KMS-11 (cell line): ENCODE measurements around the gene NOL11.

Experiments used
- H2AFZ ChIP-seq: fragments of 200-600 bp; sonication (generic); 2 replicates; pipeline ENCODE4 v1.6.1; 2016; ENCODE audit warnings: antibody characterized with exemption, mixed run types, low read depth
- H3K27ac ChIP-seq: fragments of 200-600 bp; sonication (generic); 2 replicates; pipeline ENCODE4 v1.6.1; 2016; ENCODE audit warnings: mild to moderate bottlenecking, mixed run types
- H3K27me3 ChIP-seq: fragments of 200-600 bp; sonication (generic); 2 replicates; pipeline ENCODE4 v1.6.1; 2017; ENCODE audit warnings: mild to moderate bottlenecking, low read depth, mixed run types, moderate library complexity; ENCODE audit not compliant: insufficient read depth
- H3K36me3 ChIP-seq: fragments of 200-600 bp; sonication (generic); 2 replicates; pipeline ENCODE4 v1.6.1; 2017; ENCODE audit warnings: mild to moderate bottlenecking, mixed run types; ENCODE audit not compliant: insufficient read depth
- H3K4me1 ChIP-seq: fragments of 200-600 bp; sonication (generic); 2 replicates; pipeline ENCODE4 v1.6.1; 2016; ENCODE audit warnings: mild to moderate bottlenecking, low read depth, mixed run types; ENCODE audit not compliant: poor library complexity, severe bottlenecking
- H3K4me2 ChIP-seq: fragments of 200-600 bp; sonication (generic); 2 replicates; pipeline ENCODE4 v1.7.0; 2016; ENCODE audit warnings: mild to moderate bottlenecking, mixed run types
- H3K4me3 ChIP-seq: fragments of 200-600 bp; sonication (generic); IDR thresholded peaks from 2 replicates; pipeline ENCODE4 v1.6.1; 2017; ENCODE audit warnings: low read depth, low read length, mixed read lengths; ENCODE audit not compliant: insufficient read depth
- H3K79me2 ChIP-seq: fragments of 200-600 bp; sonication (generic); 2 replicates; pipeline ENCODE4 v1.6.1; 2016; ENCODE audit warnings: low read depth, mixed run types; ENCODE audit not compliant: insufficient read depth
- H3K9ac ChIP-seq: fragments of 200-600 bp; sonication (generic); 2 replicates; pipeline ENCODE4 v1.6.1; 2016; ENCODE audit warnings: mild to moderate bottlenecking, mixed run types
- H4K20me1 ChIP-seq: fragments of 200-600 bp; sonication (generic); 2 replicates; pipeline ENCODE4 v1.6.1; 2016; ENCODE audit warnings: mild to moderate bottlenecking, mixed run types; ENCODE audit not compliant: insufficient read depth
- CTCF ChIP-seq: fragments of 200-600 bp; sonication (generic); conservative IDR thresholded peaks from 2 replicates; pipeline ENCODE4 v1.6.1; 2017; ENCODE audit warnings: low read depth, mild to moderate bottlenecking, antibody characterized with exemption, low read length, moderate library complexity, mixed read lengths

The NOL11 gene

GRCh38 chr17:67737145-67737544, 19.4 kb downstream of the NOL11 start:
- no peaks in the 10 kb centered on the region for H3K27me3 ChIP-seq
- no peak overlapping the region for H3K27ac ChIP-seq
- H3K4me3 ChIP-seq, result no peak overlapping the region
- H3K36me3 ChIP-seq, result peaks cover 51% of the 10 kb centered on the region; the same call in 1 of the 2 replicates
- H3K9ac ChIP-seq, result no peak overlapping the region
- H2AFZ ChIP-seq, result no peak overlapping the region
- no peaks in the 10 kb centered on the region for H4K20me1 ChIP-seq
- peaks cover 7% of the 10 kb centered on the region; the same call in 1 of the 2 replicates for H3K79me2 ChIP-seq
- no peak overlapping the region for H3K4me2 ChIP-seq
- H3K4me1 ChIP-seq, result no peaks in the 10 kb centered on the region
- no peak for TF ChIP-seq CTCF

DNA sequence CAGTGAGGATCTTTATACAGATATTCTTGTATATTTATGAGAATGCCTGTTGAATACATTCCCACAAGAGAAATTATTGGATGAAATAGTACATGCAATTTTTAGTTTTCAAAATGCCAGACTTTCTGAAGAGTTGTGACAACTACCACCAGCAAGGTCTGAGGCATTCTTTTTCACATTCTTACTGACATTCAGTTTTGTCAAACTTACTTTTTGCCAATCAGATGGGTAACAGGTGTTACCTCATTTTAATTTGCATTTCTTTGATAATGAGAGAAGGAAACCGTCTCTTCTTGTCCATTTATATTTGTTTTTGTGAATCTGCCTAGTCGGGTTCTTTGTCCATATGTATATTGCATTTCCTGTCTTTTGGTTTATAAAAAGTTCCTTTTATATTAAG, 24.3 kb downstream of the NOL11 start:
- Histone ChIP-seq H3K9ac (no peak overlapping the region), H3K79me2 (no peaks in the 10 kb centered on the region), H3K4me2 (no peak overlapping the region), H3K4me3 (no peak overlapping the region), H3K27me3 (no peaks in the 10 kb centered on the region), H2AFZ (no peak overlapping the region), H3K36me3 (peaks cover 42% of the 10 kb centered on the region; the same call in 1 of the 2 replicates), H3K27ac (no peak overlapping the region), H3K4me1 (no peaks in the 10 kb centered on the region), H4K20me1 (no peaks in the 10 kb centered on the region)
- no peak for TF ChIP-seq CTCF

DNA sequence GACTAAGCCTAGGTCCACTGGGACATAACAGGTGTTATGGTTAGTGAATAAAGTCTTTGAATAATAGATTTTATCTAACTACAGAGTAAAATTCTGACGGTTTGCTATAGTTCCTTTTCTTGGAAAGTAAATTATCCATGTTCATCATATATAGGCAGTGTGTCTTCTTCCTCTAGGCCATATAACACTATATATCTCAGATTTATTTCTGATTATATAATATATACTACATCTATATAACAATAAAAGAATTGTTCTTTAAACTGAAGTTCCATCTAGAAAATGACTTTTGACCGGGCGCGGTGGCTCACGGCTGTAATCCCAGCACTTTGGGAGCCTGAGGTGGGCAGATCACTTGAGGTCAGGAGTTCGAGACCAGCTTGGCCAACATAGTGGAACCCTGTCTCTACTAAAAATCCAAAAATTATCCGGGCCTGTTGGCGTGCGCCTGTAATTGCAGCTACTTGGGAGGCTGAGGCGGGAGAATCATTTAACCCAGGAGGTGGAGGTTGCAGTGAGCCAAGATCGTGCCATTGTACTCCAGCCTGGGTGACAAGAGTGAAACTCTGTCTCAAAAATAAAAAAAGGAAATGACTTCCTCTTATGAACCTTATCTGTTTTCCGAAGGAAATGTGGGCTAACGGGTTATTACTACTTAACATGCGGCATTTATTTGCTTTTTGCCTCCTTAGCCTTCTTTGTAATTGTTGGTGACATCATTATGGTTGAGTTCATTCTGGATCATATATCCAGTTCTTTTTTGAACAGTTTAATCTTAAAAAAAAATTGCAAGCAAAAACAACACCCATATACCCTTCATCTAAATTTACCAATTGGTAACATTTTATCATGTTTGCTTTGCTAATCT, 29.2 kb downstream of the NOL11 start:
- Histone ChIP-seq H3K36me3 (peaks cover 5% of the 10 kb centered on the region; the same call in 1 of the 2 replicates), H3K4me2 (no peak overlapping the region)

GRCh38 chr17:67747681-67748235, 30.0 kb downstream of the NOL11 start:
- no peak for TF ChIP-seq CTCF
- Histone ChIP-seq H3K9ac (no peak overlapping the region), H3K4me3 (no peak overlapping the region), H3K27ac (no peak overlapping the region), H2AFZ (no peak overlapping the region), H3K4me1 (no peaks in the 10 kb centered on the region), H3K79me2 (no peaks in the 10 kb centered on the region), H4K20me1 (no peaks in the 10 kb centered on the region), H3K4me2 (no peak overlapping the region), H3K36me3 (peaks cover 5% of the 10 kb centered on the region; the same call in 1 of the 2 replicates), H3K27me3 (no peaks in the 10 kb centered on the region)

More for the DNA sequence above, 29.2 kb downstream of the NOL11 start:
- Histone ChIP-seq H3K4me1 (no peaks in the 10 kb centered on the region), H2AFZ (no peak overlapping the region), H3K79me2 (no peaks in the 10 kb centered on the region), H3K27ac (no peak overlapping the region), H3K4me3 (no peak overlapping the region), H4K20me1 (no peaks in the 10 kb centered on the region), H3K27me3 (no peaks in the 10 kb centered on the region), H3K9ac (no peak overlapping the region)
- no peak for TF ChIP-seq CTCF
